SU-DHL-6 (cell line): Measurements from ENCODE around the gene NCBP3.

Source experiments
- H2AFZ ChIP-seq: fragments of 200-600 bp; sonication (generic); 2 replicates; pipeline ENCODE4 v1.6.1; 2014; ENCODE audit warnings: low read depth, mild to moderate bottlenecking, moderate library complexity, mixed read lengths, antibody characterized with exemption, low read length; ENCODE audit not compliant: severe bottlenecking
- H3F3A ChIP-seq: fragments of 200-600 bp; shearing (Covaris generic); 2 replicates; pipeline ENCODE4 v1.6.0; 2016; ENCODE audit warnings: antibody characterized with exemption, mild to moderate bottlenecking; ENCODE audit not compliant: insufficient read depth
- H3K27ac ChIP-seq: fragments of 200-600 bp; sonication (generic); 2 replicates; pipeline ENCODE4 v1.5.1; 2016; ENCODE audit warnings: low read depth, mild to moderate bottlenecking, low read length, moderate library complexity, mixed read lengths
- H3K27me3 ChIP-seq: fragments of 200-600 bp; sonication (generic), shearing (Covaris generic); 2 replicates; pipeline ENCODE4 v1.6.0; 2014; ENCODE audit warnings: mild to moderate bottlenecking, low read length
- H3K36me3 ChIP-seq: fragments of 200-600 bp; sonication (generic); 2 replicates; pipeline ENCODE4 v1.6.1; 2014; ENCODE audit warnings: mild to moderate bottlenecking, low read length, mixed read lengths
- H3K4me2 ChIP-seq: fragments of 300-600, 200-600 bp; shearing (Covaris generic), sonication (generic); 2 replicates; pipeline ENCODE4 v1.6.0; 2014; ENCODE audit warnings: low read length, low read depth, mild to moderate bottlenecking; ENCODE audit not compliant: poor library complexity, severe bottlenecking
- H3K4me3 ChIP-seq: fragments of 200-600 bp; sonication (generic); 2 replicates; pipeline ENCODE4 v1.5.1; 2014; ENCODE audit warnings: antibody characterized with exemption, low read length, mild to moderate bottlenecking, mixed read lengths; ENCODE audit not compliant: insufficient read depth, poor library complexity, severe bottlenecking
- H3K79me2 ChIP-seq: fragments of 200-600 bp; sonication (generic); 2 replicates; pipeline ENCODE4 v1.6.1; 2014; ENCODE audit warnings: mild to moderate bottlenecking, low read length, moderate library complexity; ENCODE audit not compliant: insufficient read depth
- H3K9ac ChIP-seq: fragments of 200-600 bp; sonication (generic); 2 replicates; pipeline ENCODE4 v1.7.0; 2014; ENCODE audit warnings: mild to moderate bottlenecking, low read length
- H3K9me2 ChIP-seq: fragments of 200-600 bp; sonication (generic); replicated peaks from 2 replicates; pipeline ENCODE4 v1.6.1; 2014; ENCODE audit warnings: low read length; ENCODE audit not compliant: insufficient read depth
- H3K9me3 ChIP-seq: fragments of 200-600 bp; sonication (generic); 2 replicates; pipeline ENCODE4 v1.6.1; 2014; ENCODE audit warnings: low read length, mixed read lengths; ENCODE audit not compliant: insufficient read depth
- H4K20me1 ChIP-seq: fragments of 200-600 bp; sonication (generic); 2 replicates; pipeline ENCODE4 v1.6.1; 2014; ENCODE audit warnings: low read depth, mild to moderate bottlenecking, antibody characterized with exemption, low read length, moderate library complexity, mixed read lengths
- EZH2phosphoT487 ChIP-seq: fragments of 200-600 bp; sonication (generic), shearing (Covaris generic); conservative IDR thresholded peaks from 2 replicates; pipeline ENCODE4 v1.6.1; 2018; ENCODE audit warnings: mild to moderate bottlenecking, antibody characterized with exemption, low read length, moderate library complexity, mixed read lengths
- TF ChIP-seq, protein P1 (sequence below): fragments of 200-600 bp; sonication (generic); IDR thresholded peaks from one replicate; pipeline ENCODE4 v1.5.1; 2017; ENCODE audit warnings: antibody characterized with exemption, mild to moderate bottlenecking, low read length, moderate library complexity; ENCODE audit not compliant: insufficient read depth, poor library complexity, severe bottlenecking

The NCBP3 gene

DNA sequence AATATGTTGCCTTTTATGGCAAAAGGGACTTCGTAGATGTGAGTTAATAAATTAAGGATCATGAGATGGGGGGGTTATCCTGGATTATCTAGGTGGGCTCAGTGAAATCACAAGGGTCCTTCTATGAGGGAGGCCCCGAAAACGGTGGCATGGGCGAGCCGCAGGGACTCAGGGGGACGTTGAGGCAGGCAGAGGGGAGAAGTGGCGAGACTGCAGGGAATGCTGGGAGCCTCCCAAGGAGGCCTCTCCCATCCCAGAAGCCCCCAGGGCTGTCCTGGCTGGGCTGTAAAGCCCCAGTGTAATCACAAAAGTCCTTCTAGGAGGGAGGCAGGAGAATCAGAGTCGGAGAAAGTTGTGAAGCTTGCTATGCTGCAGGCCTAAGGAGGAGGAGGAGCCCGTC, 80.1 kb downstream of the NCBP3 start:
- H3K4me2 ChIP-seq, result no peak overlapping the region
- TF ChIP-seq EZH2phosphoT487, result no peak
- TF ChIP-seq, protein P1, sequence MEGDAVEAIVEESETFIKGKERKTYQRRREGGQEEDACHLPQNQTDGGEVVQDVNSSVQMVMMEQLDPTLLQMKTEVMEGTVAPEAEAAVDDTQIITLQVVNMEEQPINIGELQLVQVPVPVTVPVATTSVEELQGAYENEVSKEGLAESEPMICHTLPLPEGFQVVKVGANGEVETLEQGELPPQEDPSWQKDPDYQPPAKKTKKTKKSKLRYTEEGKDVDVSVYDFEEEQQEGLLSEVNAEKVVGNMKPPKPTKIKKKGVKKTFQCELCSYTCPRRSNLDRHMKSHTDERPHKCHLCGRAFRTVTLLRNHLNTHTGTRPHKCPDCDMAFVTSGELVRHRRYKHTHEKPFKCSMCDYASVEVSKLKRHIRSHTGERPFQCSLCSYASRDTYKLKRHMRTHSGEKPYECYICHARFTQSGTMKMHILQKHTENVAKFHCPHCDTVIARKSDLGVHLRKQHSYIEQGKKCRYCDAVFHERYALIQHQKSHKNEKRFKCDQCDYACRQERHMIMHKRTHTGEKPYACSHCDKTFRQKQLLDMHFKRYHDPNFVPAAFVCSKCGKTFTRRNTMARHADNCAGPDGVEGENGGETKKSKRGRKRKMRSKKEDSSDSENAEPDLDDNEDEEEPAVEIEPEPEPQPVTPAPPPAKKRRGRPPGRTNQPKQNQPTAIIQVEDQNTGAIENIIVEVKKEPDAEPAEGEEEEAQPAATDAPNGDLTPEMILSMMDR, result no peak
- H4K20me1 ChIP-seq, result no peaks in the 10 kb centered on the region
- no peaks in the 10 kb centered on the region for H3K9me2 ChIP-seq
- H3K27ac ChIP-seq, result no peak overlapping the region
- no peaks in the 10 kb centered on the region for H3K79me2 ChIP-seq
- H3K27me3 ChIP-seq, result no peaks in the 10 kb centered on the region
- no peak overlapping the region for H2AFZ ChIP-seq
- no peaks in the 10 kb centered on the region for H3K9me3 ChIP-seq
- no peaks in the 10 kb centered on the region for H3F3A ChIP-seq
- H3K9ac ChIP-seq, result no peak overlapping the region
- no peak overlapping the region for H3K4me3 ChIP-seq
- no peaks in the 10 kb centered on the region for H3K36me3 ChIP-seq

- Histone ChIP-seq H3F3A (no peaks in the 10 kb centered on the region), H3K79me2 (no peaks in the 10 kb centered on the region), H3K4me2 (no peak overlapping the region), H2AFZ (no peak overlapping the region), H3K9me3 (peaks cover 4% of the 10 kb centered on the region; the same call in 1 of the 2 replicates), H4K20me1 (no peaks in the 10 kb centered on the region), H3K36me3 (no peaks in the 10 kb centered on the region), H3K27ac (no peak overlapping the region), H3K27me3 (no peaks in the 10 kb centered on the region), H3K9ac (no peak overlapping the region), H3K9me2 (no peaks in the 10 kb centered on the region), H3K4me3 (no peak overlapping the region)
- TF ChIP-seq, protein P1, result no peak
- TF ChIP-seq EZH2phosphoT487, result no peak
These were observed 82.3 kb downstream of the NCBP3 start for GRCh38 chr17:3763777-3764170.

DNA sequence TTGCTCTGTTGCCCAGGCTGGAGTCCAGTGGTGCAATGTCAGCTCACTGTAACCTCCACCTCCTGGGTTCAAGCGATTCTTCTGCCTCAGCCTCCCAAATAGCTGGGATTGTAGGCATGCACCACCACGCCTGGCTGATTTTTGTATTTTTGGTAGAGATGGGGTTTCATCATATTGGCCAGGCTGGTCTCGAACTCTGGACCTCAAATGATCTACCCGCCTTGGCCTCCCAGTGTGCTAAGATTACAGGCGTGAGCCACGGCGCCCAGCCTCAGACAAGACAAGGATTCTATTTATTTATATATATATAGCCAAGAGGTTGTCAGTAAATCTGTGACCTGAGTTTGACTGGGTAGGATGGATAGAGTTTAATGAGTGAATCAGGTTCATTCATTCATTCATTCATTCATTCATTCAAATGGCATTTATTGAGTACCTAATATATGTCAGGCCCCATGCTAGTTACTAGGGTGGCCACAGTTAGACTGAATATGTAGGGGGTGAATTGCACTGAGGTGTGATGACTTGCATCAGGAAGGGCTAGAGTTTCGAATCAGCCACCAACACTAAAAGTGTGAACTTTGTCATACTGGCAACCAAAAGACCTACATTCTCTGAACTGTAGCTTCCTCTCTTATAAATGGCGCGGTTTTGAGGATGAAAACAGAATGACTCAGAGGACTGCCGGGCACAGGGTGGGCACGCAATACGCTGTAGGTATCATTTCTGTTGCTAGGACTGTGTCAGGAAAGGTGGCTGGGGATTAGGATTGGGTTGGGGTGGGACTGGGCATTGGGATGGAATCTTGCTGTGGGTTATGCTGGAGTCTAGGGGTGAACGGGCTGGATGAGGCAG, 82.9 kb downstream of the NCBP3 start:
- no peaks in the 10 kb centered on the region for H3K79me2 ChIP-seq
- H3K9me3 ChIP-seq, result peaks cover 4% of the 10 kb centered on the region; the same call in 1 of the 2 replicates
- H3K4me2 ChIP-seq, result no peak overlapping the region
- no peak overlapping the region for H3K9ac ChIP-seq
- no peaks in the 10 kb centered on the region for H4K20me1 ChIP-seq
- H3K36me3 ChIP-seq, result no peaks in the 10 kb centered on the region
- H3K4me3 ChIP-seq, result no peak overlapping the region
- H3K27ac ChIP-seq, result no peak overlapping the region
- no peaks in the 10 kb centered on the region for H3F3A ChIP-seq
- H3K9me2 ChIP-seq, result no peaks in the 10 kb centered on the region
- H3K27me3 ChIP-seq, result no peaks in the 10 kb centered on the region
- TF ChIP-seq, protein P1, result no peak
- no peak for TF ChIP-seq EZH2phosphoT487
- H2AFZ ChIP-seq, result no peak overlapping the region
